SK-N-SH (cell line): ENCODE data around the gene CCR3.

ENCODE experiments used
- CHD2 ChIP-seq: fragments of 150-350 bp; IDR thresholded peaks from 2 replicates; pipeline ENCODE4 v1.6.1; 2018; ENCODE audit warnings: low read length; ENCODE audit not compliant: partially characterized antibody
- EP300 ChIP-seq, 2 experiments: IDR thresholded peaks; 2 replicates each; pipeline versions ENCODE4 v1.4.0 to v1.6.1; 2012; ENCODE audit warnings: borderline replicate concordance in 1 of 2, low read depth in 1 of 2, low read length in 1 of 2
- FOSL2 ChIP-seq: IDR thresholded peaks from 2 replicates; pipeline ENCODE4 v1.4.0; 2012; ENCODE audit warnings: low read depth, mild to moderate bottlenecking, moderate library complexity, borderline replicate concordance
- GABPA ChIP-seq: IDR thresholded peaks from 2 replicates; pipeline ENCODE4 v1.4.0; 2012; ENCODE audit warnings: low read depth, mild to moderate bottlenecking
- GATA2 ChIP-seq: sonication (generic); formaldehyde crosslinking; IDR thresholded peaks from 2 replicates; pipeline ENCODE4 v1.5.0; 2020; ENCODE audit warnings: mild to moderate bottlenecking, missing genetic modification reagents
- JUND ChIP-seq: IDR thresholded peaks from 2 replicates; pipeline ENCODE4 v1.4.0; 2012
- PBX3 ChIP-seq: IDR thresholded peaks from 2 replicates; pipeline ENCODE4; 2012
- POLR2AphosphoS5 ChIP-seq: IDR thresholded peaks from 2 replicates; pipeline ENCODE4 v1.6.1; 2012; ENCODE audit warnings: low read depth, low read length
- RAD21 ChIP-seq: IDR thresholded peaks from 2 replicates; pipeline ENCODE4 v1.6.1; 2012; ENCODE audit warnings: mild to moderate bottlenecking, low read length
- SIN3A ChIP-seq: IDR thresholded peaks from 2 replicates; pipeline ENCODE4 v1.6.1; 2012; ENCODE audit warnings: low read depth, mild to moderate bottlenecking, low read length, moderate library complexity, borderline replicate concordance
- TAF1 ChIP-seq: IDR thresholded peaks from 2 replicates; pipeline ENCODE4 v1.6.1; 2012; ENCODE audit warnings: low read depth, mild to moderate bottlenecking, low read length, moderate library complexity, borderline replicate concordance
- TF ChIP-seq, protein P1 (sequence below): fragments of 200-600 bp; sonication (generic); IDR thresholded peaks from 2 replicates; pipeline ENCODE4 v1.6.1; 2017; ENCODE audit warnings: antibody characterized with exemption, mild to moderate bottlenecking, moderate library complexity
- TF ChIP-seq, protein P2 (sequence below): IDR thresholded peaks from 2 replicates; pipeline ENCODE4 v1.4.0; 2012; ENCODE audit warnings: low read depth, borderline replicate concordance

DNA sequence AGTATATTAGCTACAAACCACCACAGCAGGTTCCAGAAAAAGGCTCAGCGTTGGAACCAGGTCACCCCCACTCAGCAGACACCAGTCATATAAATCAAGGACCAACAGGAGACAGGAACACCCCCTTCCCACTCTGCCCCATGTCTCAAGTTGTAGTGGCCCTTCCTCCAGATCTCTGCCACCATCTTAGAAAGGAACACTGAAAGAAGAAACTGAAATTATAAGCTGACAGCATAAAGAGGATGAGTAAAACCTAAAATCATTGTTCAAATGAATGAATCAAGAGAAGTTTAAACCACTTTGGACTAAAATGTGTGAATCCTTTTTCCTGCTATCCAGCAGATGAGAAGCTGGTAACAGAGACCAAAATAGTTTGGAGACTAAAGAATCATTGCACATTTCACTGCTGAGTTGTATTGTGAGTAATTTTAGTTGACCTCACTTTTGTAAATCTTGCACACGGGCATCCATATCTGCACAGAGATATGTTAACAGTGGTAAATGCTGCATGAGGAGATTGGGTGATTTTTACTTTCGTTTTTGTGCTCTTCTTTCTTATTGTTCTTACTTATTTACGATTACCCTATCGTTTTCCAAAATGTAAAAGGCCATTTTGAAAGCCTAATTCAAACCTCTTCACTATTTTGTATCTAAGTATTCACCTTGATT is 19.8 kb downstream of the CCR3 start:
- no peak for TF ChIP-seq GABPA
- no peak for TF ChIP-seq RAD21
- TF ChIP-seq POLR2AphosphoS5, result no peak
- no peak for TF ChIP-seq JUND
- TF ChIP-seq CHD2, result no peak
- TF ChIP-seq PBX3, result no peak
- no peak for TF ChIP-seq GATA2 (CRISPR knock-in tag)
- TF ChIP-seq TAF1, result no peak
- no peak for TF ChIP-seq SIN3A
- TF ChIP-seq, protein P1, sequence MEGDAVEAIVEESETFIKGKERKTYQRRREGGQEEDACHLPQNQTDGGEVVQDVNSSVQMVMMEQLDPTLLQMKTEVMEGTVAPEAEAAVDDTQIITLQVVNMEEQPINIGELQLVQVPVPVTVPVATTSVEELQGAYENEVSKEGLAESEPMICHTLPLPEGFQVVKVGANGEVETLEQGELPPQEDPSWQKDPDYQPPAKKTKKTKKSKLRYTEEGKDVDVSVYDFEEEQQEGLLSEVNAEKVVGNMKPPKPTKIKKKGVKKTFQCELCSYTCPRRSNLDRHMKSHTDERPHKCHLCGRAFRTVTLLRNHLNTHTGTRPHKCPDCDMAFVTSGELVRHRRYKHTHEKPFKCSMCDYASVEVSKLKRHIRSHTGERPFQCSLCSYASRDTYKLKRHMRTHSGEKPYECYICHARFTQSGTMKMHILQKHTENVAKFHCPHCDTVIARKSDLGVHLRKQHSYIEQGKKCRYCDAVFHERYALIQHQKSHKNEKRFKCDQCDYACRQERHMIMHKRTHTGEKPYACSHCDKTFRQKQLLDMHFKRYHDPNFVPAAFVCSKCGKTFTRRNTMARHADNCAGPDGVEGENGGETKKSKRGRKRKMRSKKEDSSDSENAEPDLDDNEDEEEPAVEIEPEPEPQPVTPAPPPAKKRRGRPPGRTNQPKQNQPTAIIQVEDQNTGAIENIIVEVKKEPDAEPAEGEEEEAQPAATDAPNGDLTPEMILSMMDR, result no peak
- TF ChIP-seq, protein P2, sequence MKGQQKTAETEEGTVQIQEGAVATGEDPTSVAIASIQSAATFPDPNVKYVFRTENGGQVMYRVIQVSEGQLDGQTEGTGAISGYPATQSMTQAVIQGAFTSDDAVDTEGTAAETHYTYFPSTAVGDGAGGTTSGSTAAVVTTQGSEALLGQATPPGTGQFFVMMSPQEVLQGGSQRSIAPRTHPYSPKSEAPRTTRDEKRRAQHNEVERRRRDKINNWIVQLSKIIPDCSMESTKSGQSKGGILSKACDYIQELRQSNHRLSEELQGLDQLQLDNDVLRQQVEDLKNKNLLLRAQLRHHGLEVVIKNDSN, result no peak
- no peak for TF ChIP-seq FOSL2
- no peak for TF ChIP-seq EP300 (IDR thresholded peaks at IDR 0.05; ENCODE audit: borderline replicate concordance in 1 of 2, low read depth in 1 of 2, low read length in 1 of 2)
